Ishikawa (cell line): Measurements from ENCODE around the gene TNFRSF1A.

Source experiments
- CEBPB ChIP-seq: IDR thresholded peaks from 2 replicates; pipeline ENCODE4 v1.6.1; 2012
- CREB1 ChIP-seq: IDR thresholded peaks from 2 replicates; pipeline ENCODE4 v1.6.1; 2012; ENCODE audit warnings: low read depth
- EGR1 ChIP-seq: IDR thresholded peaks from 2 replicates; pipeline ENCODE4 v1.6.1; 2012
- EP300 ChIP-seq: IDR thresholded peaks from 2 replicates; pipeline ENCODE4 v1.6.1; 2012; ENCODE audit warnings: borderline replicate concordance
- FOXM1 ChIP-seq: IDR thresholded peaks from 2 replicates; pipeline ENCODE4 v1.6.1; 2012; ENCODE audit warnings: low read depth, borderline replicate concordance
- MAX ChIP-seq: IDR thresholded peaks from 2 replicates; pipeline ENCODE4 v1.6.1; 2012
- NFIC ChIP-seq: IDR thresholded peaks from 2 replicates; pipeline ENCODE4 v1.6.1; 2012
- RAD21 ChIP-seq: IDR thresholded peaks from 2 replicates; pipeline ENCODE4 v1.6.1; 2012; ENCODE audit warnings: low read depth
- REST ChIP-seq: IDR thresholded peaks from 2 replicates; pipeline ENCODE4 v1.6.1; 2012; ENCODE audit warnings: low read depth, mild to moderate bottlenecking
- TAF1 ChIP-seq: IDR thresholded peaks from 2 replicates; pipeline ENCODE4 v1.6.1; 2012; ENCODE audit warnings: low read depth, mild to moderate bottlenecking
- TCF12 ChIP-seq: IDR thresholded peaks from 2 replicates; pipeline ENCODE4 v1.6.1; 2012; ENCODE audit warnings: low read depth
- TEAD4 ChIP-seq: IDR thresholded peaks from 2 replicates; pipeline ENCODE4 v1.6.1; 2012
- USF1 ChIP-seq: IDR thresholded peaks from 2 replicates; pipeline ENCODE4 v1.6.1; 2012
- YY1 ChIP-seq: IDR thresholded peaks from 2 replicates; pipeline ENCODE4 v1.6.1; 2012; ENCODE audit warnings: low read depth
- ZBTB7A ChIP-seq: IDR thresholded peaks from 2 replicates; pipeline ENCODE4 v1.6.1; 2012; ENCODE audit warnings: low read depth

The TNFRSF1A gene

GRCh38 chr12:6321905-6322304 lies 20.0 kb downstream of the TNFRSF1A start:
- no peak for TF ChIP-seq TAF1
- no peak for TF ChIP-seq REST
- TF ChIP-seq FOXM1: no peak
- TF ChIP-seq RAD21: no peak
- no peak for TF ChIP-seq EGR1
- no peak for TF ChIP-seq TEAD4
- no peak for TF ChIP-seq ZBTB7A
- TF ChIP-seq EP300: no peak
- no peak for TF ChIP-seq YY1
- TF ChIP-seq USF1: no peak
- no peak for TF ChIP-seq CREB1
- no peak for TF ChIP-seq NFIC
- no peak for TF ChIP-seq MAX
- no peak for TF ChIP-seq CEBPB
- TF ChIP-seq TCF12: no peak

GRCh38 chr12:6319446-6319845 lies 22.4 kb downstream of the TNFRSF1A start:
- TF ChIP-seq RAD21 (no peak), CEBPB (no peak), USF1 (no peak), REST (no peak), YY1 (no peak), TEAD4 (no peak), TCF12 (no peak), ZBTB7A (no peak), EGR1 (no peak), FOXM1 (no peak), EP300 (no peak), MAX (no peak), TAF1 (no peak), CREB1 (no peak), NFIC (no peak)

GRCh38 chr12:6318440-6318879 lies 23.4 kb downstream of the TNFRSF1A start:
- TF ChIP-seq TEAD4 (no peak), REST (no peak), RAD21 (no peak), ZBTB7A (no peak), TCF12 (no peak), EP300 (no peak), EGR1 (no peak), NFIC (no peak), CREB1 (no peak), FOXM1 (no peak), TAF1 (no peak), YY1 (no peak), CEBPB (no peak), MAX (no peak), USF1 (no peak)
